ENCODE data around the gene OR2D2.
"Not testable (repeated sequence)": the region's sequence is repeated elsewhere in the genome, so short reads cannot be mapped to it uniquely, and the experiment has no call there.

DNA sequence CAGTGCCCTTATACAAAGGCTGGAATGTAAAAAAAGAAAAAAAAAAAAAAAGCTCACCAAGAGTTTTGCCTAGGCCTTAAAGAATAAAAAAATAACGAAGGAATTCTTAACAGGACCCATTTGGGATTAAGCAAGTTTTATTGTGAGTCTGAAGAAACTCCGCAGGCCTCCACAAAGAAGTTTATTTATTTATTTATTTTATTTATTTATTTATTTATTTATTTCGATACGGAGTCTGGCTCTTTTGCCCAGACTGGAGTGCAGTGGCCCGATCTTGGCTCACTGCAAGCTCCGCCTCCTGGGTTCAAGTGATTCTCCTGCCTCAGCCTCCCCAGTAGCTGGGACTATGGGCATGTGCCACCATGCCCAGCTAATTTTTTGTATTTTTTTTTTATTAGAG, 37.5 kb downstream of the OR2D2 start:
- not testable (repeated sequence) for TF ChIP-seq POLR2A (IDR thresholded peaks at IDR 0.05)
- TF ChIP-seq, protein P1, sequence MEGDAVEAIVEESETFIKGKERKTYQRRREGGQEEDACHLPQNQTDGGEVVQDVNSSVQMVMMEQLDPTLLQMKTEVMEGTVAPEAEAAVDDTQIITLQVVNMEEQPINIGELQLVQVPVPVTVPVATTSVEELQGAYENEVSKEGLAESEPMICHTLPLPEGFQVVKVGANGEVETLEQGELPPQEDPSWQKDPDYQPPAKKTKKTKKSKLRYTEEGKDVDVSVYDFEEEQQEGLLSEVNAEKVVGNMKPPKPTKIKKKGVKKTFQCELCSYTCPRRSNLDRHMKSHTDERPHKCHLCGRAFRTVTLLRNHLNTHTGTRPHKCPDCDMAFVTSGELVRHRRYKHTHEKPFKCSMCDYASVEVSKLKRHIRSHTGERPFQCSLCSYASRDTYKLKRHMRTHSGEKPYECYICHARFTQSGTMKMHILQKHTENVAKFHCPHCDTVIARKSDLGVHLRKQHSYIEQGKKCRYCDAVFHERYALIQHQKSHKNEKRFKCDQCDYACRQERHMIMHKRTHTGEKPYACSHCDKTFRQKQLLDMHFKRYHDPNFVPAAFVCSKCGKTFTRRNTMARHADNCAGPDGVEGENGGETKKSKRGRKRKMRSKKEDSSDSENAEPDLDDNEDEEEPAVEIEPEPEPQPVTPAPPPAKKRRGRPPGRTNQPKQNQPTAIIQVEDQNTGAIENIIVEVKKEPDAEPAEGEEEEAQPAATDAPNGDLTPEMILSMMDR (IDR thresholded peaks at IDR 0.05), result not testable (repeated sequence)

Measured in esophagus squamous epithelium (tissue), 4 donors.